IPS-18c (cell line): ENCODE data around the gene HACD4.

Source experiments
- H3K4me3 ChIP-seq: 2 replicates; pipeline ENCODE4 v1.7.0; 2013; ENCODE audit warnings: low read depth, mild to moderate bottlenecking, low read length, moderate library complexity; ENCODE audit not compliant: insufficient read depth
- H3K9me3 ChIP-seq: one replicate; pipeline ENCODE4 v1.6.1; 2013; ENCODE audit warnings: mild to moderate bottlenecking, low read length, moderate library complexity; ENCODE audit not compliant: control insufficient read depth, insufficient read depth

HACD4 gene

GRCh38 chr9:21031091-21031807 is at the start of gene HACD4:
Gene HACD4 (minus strand): TSS chr9:21031640. CDS start chr9:21031590, 50 bp downstream.
- H3K4me3 ChIP-seq = peak within 1 kb of the TSS; percentile 37

GRCh38 chr9:21080793-21081192 is 49.4 kb upstream of the HACD4 start:
- Histone ChIP-seq H3K9me3 (no peaks in the 10 kb centered on the region), H3K4me3 (no peak overlapping the region)

More at GRCh38 chr9:21031091-21031807, at the start of gene HACD4:
- no peaks in the 10 kb centered on the region for H3K9me3 ChIP-seq

- no peak overlapping the region for H3K4me3 ChIP-seq
- H3K9me3 ChIP-seq = no peaks in the 10 kb centered on the region
These were observed 47.3 kb upstream of the HACD4 start for GRCh38 chr9:21078702-21079101.

GRCh38 chr9:21077781-21078180 is 46.3 kb upstream of the HACD4 start, which contains the start of gene IFNB1:
Gene IFNB1 (minus strand): TSS chr9:21077942. CDS start chr9:21077869, 73 bp downstream.
- Histone ChIP-seq H3K4me3 (no peak within 1 kb of the TSS), H3K9me3 (no peaks in the 10 kb centered on the region)

- H3K9me3 ChIP-seq = no peaks in the 10 kb centered on the region
- H3K4me3 ChIP-seq = no peak overlapping the region
These were observed 44.0 kb upstream of the HACD4 start for GRCh38 chr9:21075484-21075883.

GRCh38 chr9:21070906-21071305 is 39.5 kb upstream of the HACD4 start:
- no peaks in the 10 kb centered on the region for H3K9me3 ChIP-seq
- H3K4me3 ChIP-seq = no peak overlapping the region

GRCh38 chr9:21070171-21070571 is 38.7 kb upstream of the HACD4 start:
- no peaks in the 10 kb centered on the region for H3K9me3 ChIP-seq
- H3K4me3 ChIP-seq = no peak overlapping the region

- Histone ChIP-seq H3K4me3 (no peak overlapping the region), H3K9me3 (no peaks in the 10 kb centered on the region)
These were observed 29.6 kb upstream of the HACD4 start for GRCh38 chr9:21060919-21061561.

- no peaks in the 10 kb centered on the region for H3K9me3 ChIP-seq
- H3K4me3 ChIP-seq = no peak overlapping the region
These were observed 25.5 kb upstream of the HACD4 start for GRCh38 chr9:21056931-21057330.

GRCh38 chr9:21053851-21054250 is 22.4 kb upstream of the HACD4 start:
- Histone ChIP-seq H3K4me3 (no peak overlapping the region), H3K9me3 (no peaks in the 10 kb centered on the region)

- Histone ChIP-seq H3K4me3 (no peak overlapping the region), H3K9me3 (no peaks in the 10 kb centered on the region)
These were observed 15.8 kb upstream of the HACD4 start for GRCh38 chr9:21047281-21047691.

- H3K4me3 ChIP-seq = no peak overlapping the region
- H3K9me3 ChIP-seq = no peaks in the 10 kb centered on the region
These were observed 12.4 kb upstream of the HACD4 start for GRCh38 chr9:21043841-21044240.

- no peak overlapping the region for H3K4me3 ChIP-seq
- no peaks in the 10 kb centered on the region for H3K9me3 ChIP-seq
These were observed 11.0 kb upstream of the HACD4 start for GRCh38 chr9:21042466-21042865.

- no peak overlapping the region for H3K4me3 ChIP-seq
- H3K9me3 ChIP-seq = no peaks in the 10 kb centered on the region
These were observed 7.9 kb upstream of the HACD4 start for GRCh38 chr9:21039302-21039701.

GRCh38 chr9:21037278-21037677 is 5.8 kb upstream of the HACD4 start:
- Histone ChIP-seq H3K9me3 (no peaks in the 10 kb centered on the region), H3K4me3 (no peak overlapping the region)

GRCh38 chr9:21031808-21032183 is 356 bp upstream of the HACD4 start:
- Histone ChIP-seq H3K9me3 (no peaks in the 10 kb centered on the region), H3K4me3 (peak overlapping the region; percentile 37; the same call in 1 of the 2 replicates)

- Histone ChIP-seq H3K9me3 (no peaks in the 10 kb centered on the region), H3K4me3 (peak overlapping the region; percentile 37; the same call in 1 of the 2 replicates)
These were observed 928 bp downstream of the HACD4 start for GRCh38 chr9:21030389-21031035.

GRCh38 chr9:21029661-21030060 is 1.8 kb downstream of the HACD4 start:
- H3K9me3 ChIP-seq = no peaks in the 10 kb centered on the region

More at GRCh38 chr9:21029661-21030060, 1.8 kb downstream of the HACD4 start:
- no peak overlapping the region for H3K4me3 ChIP-seq
